MCF 10A (cell line): Measurements from ENCODE around the gene ITK. TPM values are rescaled to one million over a fixed set of nuclear protein-coding genes. Genes with fewer than 3 reads are reported as not detected.

Source experiments
- BruUV-seq: library from RNA; stranded (reverse); fragments of 400-500 nt; replicated peaks from 2 replicates; lab custom pipeline; 2021; lab: Mats Ljungman, UMichigan
- CTCF ChIA-PET: fragments of 300-600 bp; sonication (Branson Sonifier 250); formaldehyde crosslinking; extraction: SDS; loops from one replicate; lab custom pipeline; 2021; ENCODE audit warnings: antibody characterized with exemption, inconsistent platforms; lab: Yijun Ruan, JAX
- POLR2A ChIA-PET: fragments of 300-600, 350-650 bp; sonication (Branson Sonifier 250); formaldehyde crosslinking; extraction: SDS; loops from one replicate; lab custom pipeline; 2020; ENCODE audit warnings: antibody characterized with exemption, inconsistent platforms; lab: Yijun Ruan, JAX
- DNase-seq: peaks from one replicate; pipeline ENCODE4 v3.0.0-alpha.2; 2018; ENCODE audit not compliant: unreplicated experiment
- H3K27ac Mint-ChIP-seq: one replicate; pipeline ENCODE4 v1.8.0; 2022; ENCODE audit warnings: mild to moderate bottlenecking, low read depth, mixed read lengths; ENCODE audit not compliant: unreplicated experiment
- H3K27me3 Mint-ChIP-seq: one replicate; pipeline ENCODE4 v1.8.0; 2022; ENCODE audit warnings: mixed read lengths; ENCODE audit not compliant: insufficient read depth, unreplicated experiment
- H3K36me3 Mint-ChIP-seq: one replicate; pipeline ENCODE4 v1.8.0; 2022; ENCODE audit warnings: mild to moderate bottlenecking, moderate library complexity, mixed read lengths; ENCODE audit not compliant: insufficient read depth, unreplicated experiment
- H3K4me1 Mint-ChIP-seq: one replicate; pipeline ENCODE4 v1.8.0; 2022; ENCODE audit warnings: mixed read lengths; ENCODE audit not compliant: insufficient read depth, unreplicated experiment
- H3K4me3 Mint-ChIP-seq: one replicate; pipeline ENCODE4 v1.8.0; 2022; ENCODE audit warnings: mild to moderate bottlenecking, moderate library complexity, mixed read lengths; ENCODE audit not compliant: unreplicated experiment
- H3K9me3 Mint-ChIP-seq: one replicate; pipeline ENCODE4 v1.8.0; 2022; ENCODE audit warnings: mixed read lengths; ENCODE audit not compliant: unreplicated experiment
- intact Hi-C: fragments of 100-400 bp; cut with micrococcal nuclease; formaldehyde crosslinking; loops from 2 replicates; pipeline ENCODE4 v1.14.1; 2022
- total RNA-seq: library from RNA; stranded (reverse); gene quantifications from 2 replicates; pipeline ENCODE4 v1.2.3, GENCODE V29; 2022
- TF ChIP-seq, protein P1 (sequence below): fragments of 200-600 bp; IDR thresholded peaks from one replicate; pipeline ENCODE4 v1.8.0; 2022; ENCODE audit warnings: antibody characterized with exemption, mild to moderate bottlenecking; ENCODE audit not compliant: unreplicated experiment

Gene ITK
- total RNA-seq, 1 experiment from 2014 or later: not detected

DNA sequence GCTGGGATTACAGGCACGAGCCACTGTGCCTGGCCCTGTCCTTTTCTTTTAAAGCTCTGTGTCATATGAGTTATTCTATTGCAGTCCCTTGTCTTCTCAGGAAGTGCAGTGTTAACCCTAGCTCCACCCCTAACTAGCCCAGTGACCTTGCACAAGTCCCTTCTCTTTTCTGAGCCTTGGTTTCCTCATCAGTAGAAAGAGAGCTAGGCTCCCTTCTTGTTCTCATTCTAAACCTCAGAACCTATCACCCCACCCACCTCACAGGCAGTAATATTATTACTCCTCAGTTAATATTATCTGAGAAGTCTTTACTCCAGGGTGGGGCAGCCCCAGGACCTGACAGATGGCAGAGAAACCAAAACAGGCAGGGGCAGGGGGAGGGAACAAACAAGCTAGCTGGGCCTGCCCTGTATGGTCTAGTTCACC, 92.5 kb downstream of the ITK start:
- Mint-ChIP-seq H3K4me3 (no peak overlapping the region), H3K4me1 (peaks cover 20% of the 10 kb centered on the region), H3K9me3 (no peaks in the 10 kb centered on the region), H3K27me3 (no peaks in the 10 kb centered on the region), H3K27ac (no peak overlapping the region), H3K36me3 (no peaks in the 10 kb centered on the region)
- DNase-seq: no peak
- CTCF ChIA-PET: interaction anchor here (0.6 to 1.9 kb wide), 10 partner anchors 12 to 444 kb away, joined by 3 to 15 read pairs (median 4); no protein-coding TSS in a partner anchor
- intact Hi-C loops: no loop called here
- POLR2A ChIA-PET: interaction anchor here (0.7 to 1.2 kb wide), 4 partner anchors 8 to 405 kb away, joined by 3 to 5 read pairs (median 4); partner anchors contain the start of gene MED7
- no TSS peak for BruUV-seq
- TF ChIP-seq, protein P1, sequence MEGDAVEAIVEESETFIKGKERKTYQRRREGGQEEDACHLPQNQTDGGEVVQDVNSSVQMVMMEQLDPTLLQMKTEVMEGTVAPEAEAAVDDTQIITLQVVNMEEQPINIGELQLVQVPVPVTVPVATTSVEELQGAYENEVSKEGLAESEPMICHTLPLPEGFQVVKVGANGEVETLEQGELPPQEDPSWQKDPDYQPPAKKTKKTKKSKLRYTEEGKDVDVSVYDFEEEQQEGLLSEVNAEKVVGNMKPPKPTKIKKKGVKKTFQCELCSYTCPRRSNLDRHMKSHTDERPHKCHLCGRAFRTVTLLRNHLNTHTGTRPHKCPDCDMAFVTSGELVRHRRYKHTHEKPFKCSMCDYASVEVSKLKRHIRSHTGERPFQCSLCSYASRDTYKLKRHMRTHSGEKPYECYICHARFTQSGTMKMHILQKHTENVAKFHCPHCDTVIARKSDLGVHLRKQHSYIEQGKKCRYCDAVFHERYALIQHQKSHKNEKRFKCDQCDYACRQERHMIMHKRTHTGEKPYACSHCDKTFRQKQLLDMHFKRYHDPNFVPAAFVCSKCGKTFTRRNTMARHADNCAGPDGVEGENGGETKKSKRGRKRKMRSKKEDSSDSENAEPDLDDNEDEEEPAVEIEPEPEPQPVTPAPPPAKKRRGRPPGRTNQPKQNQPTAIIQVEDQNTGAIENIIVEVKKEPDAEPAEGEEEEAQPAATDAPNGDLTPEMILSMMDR: no peak

DNA sequence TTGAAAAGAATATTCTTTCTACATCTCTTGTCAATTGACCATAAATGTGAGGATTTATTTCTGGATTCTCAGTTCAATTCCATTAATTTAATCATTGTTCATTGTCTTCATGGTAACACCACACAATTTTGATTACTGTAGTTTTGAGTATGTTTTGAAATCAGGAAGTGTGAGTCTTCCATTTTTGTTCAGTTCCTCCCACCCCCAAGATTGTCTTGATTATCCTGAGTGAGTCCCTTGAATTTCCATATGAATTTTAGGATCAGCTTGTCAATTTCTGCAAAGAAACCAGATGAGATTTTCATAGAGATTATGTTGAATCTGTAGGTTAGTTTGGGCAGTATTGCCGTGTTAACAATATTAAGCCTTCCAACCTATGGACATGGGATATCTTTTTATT, 94.8 kb downstream of the ITK start:
- H3K4me3 Mint-ChIP-seq: no peak overlapping the region
- no peaks in the 10 kb centered on the region for H3K27me3 Mint-ChIP-seq
- no peak for DNase-seq
- no TSS peak for BruUV-seq
- ChIA-PET POLR2A (interaction anchor here (0.6 to 6.4 kb wide), 2 partner anchors 8 to 429 kb away, joined by 3 to 32 read pairs; partner anchors contain the start of gene CYFIP2), CTCF (interaction anchor here (1.6 kb wide), 1 partner anchor 22 kb away, joined by 13 read pairs; no protein-coding TSS in a partner anchor)
- no peak overlapping the region for H3K27ac Mint-ChIP-seq
- TF ChIP-seq, protein P1: no peak
- intact Hi-C loops: no loop called here
- peaks cover 13% of the 10 kb centered on the region for H3K4me1 Mint-ChIP-seq
- no peaks in the 10 kb centered on the region for H3K36me3 Mint-ChIP-seq
- H3K9me3 Mint-ChIP-seq: no peaks in the 10 kb centered on the region

DNA sequence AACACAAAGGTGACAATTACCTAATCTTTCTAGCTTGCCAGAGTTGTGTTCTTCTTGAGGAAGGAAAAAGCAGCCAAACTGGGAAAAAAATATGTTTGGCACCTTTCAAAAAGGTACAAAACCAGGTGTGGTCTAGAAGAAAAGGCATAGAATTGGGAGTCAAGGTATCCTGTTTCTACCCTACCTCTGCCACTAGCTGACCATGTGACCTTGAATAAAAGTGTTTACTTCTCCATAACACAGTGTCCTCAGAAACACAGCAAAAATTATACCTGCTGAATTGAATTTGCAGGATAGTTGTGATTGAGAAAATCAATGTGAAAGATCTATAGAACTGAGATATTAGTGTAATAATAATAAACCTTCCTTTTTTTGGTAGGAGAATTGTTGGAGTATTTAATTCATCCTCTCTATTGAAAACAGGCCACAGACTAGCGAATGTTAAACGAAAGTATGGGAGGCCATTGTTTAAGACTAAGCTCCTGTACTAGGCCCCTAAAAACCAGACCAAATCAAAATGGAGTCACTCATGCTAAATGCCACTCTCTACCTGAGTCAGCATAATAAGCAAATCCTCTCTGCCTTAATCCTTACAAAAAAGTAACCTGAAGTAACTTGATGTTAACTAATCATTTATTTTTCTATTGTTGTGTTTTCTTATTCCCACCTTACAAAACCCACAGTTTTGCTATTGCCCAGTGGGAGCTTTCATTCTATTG, 97.8 kb downstream of the ITK start:
- Mint-ChIP-seq H3K4me3 (no peak overlapping the region), H3K27ac (no peak overlapping the region), H3K27me3 (no peaks in the 10 kb centered on the region), H3K4me1 (peaks cover 25% of the 10 kb centered on the region), H3K36me3 (no peaks in the 10 kb centered on the region), H3K9me3 (no peaks in the 10 kb centered on the region)
- CTCF ChIA-PET: interaction anchor here (1.0 to 1.8 kb wide), 5 partner anchors 9 to 465 kb away, joined by 3 to 8 read pairs (median 3); partner anchors contain the start of gene LSM11
- BruUV-seq: no TSS peak
- DNase-seq: no peak
- TF ChIP-seq, protein P1: no peak
- POLR2A ChIA-PET: interaction anchor here (0.6 to 6.4 kb wide), 5 partner anchors 11 to 179 kb away, joined by 3 to 32 read pairs (median 7); partner anchors contain the start of genes CYFIP2 and MED7
- intact Hi-C loops: no loop called here

DNA sequence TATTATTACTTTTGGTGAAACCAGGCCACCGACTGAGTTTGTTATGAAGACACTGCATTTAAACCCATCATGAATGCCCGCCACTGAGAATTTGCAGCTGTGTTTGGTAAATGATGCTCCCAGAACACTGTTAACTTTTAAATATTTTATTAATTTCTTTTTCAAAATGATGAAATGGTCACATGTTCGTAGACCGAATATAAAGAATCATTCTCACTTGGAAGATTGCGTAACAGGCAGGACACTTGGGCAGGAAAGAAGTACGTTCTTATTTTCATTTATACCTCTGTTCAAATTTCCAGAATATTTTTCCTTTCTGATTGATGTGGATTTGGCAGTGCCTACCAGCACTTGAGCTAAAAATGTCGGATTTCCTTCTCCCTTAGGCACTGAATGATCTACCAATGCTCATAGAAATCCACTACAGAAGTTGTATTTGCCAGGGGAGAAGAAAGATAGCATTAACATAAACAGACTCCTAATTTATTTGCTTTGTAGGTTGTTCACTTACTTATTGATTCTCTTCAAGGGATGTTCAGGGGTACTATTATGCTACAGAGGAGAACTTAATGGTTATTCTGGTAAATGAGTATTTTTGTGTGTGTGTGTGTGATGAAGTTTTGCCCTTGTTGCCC, 99.1 kb downstream of the ITK start:
- Mint-ChIP-seq H3K27me3 (no peaks in the 10 kb centered on the region), H3K36me3 (no peaks in the 10 kb centered on the region), H3K27ac (peak overlapping the region; percentile 56), H3K4me3 (no peak overlapping the region), H3K9me3 (no peaks in the 10 kb centered on the region), H3K4me1 (peaks cover 25% of the 10 kb centered on the region)
- no TSS peak for BruUV-seq
- POLR2A ChIA-PET: interaction anchor here (1.5 to 6.4 kb wide), 5 partner anchors 10 to 137 kb away, joined by 3 to 32 read pairs (median 7); partner anchors contain the start of genes CYFIP2 and MED7
- no peak for DNase-seq
- TF ChIP-seq, protein P1: no peak
- CTCF ChIA-PET: interaction anchor here (0.7 to 1.8 kb wide), 7 partner anchors 26 to 463 kb away, joined by 3 to 7 read pairs (median 3); partner anchors contain the start of gene LSM11
- intact Hi-C loops: no loop called here
